ENCODE measurements around the gene KDM4B. TPM values are rescaled to one million over a fixed set of nuclear protein-coding genes. Genes with fewer than 3 reads are reported as not detected.

Gene KDM4B
- total and polyA plus RNA-seq, 10 of the 15 experiments (the other 5 are each of a cell fraction or from before 2014, with no cell fraction given): 0.47 to 49.6 (median 16.2) TPM

DNA sequence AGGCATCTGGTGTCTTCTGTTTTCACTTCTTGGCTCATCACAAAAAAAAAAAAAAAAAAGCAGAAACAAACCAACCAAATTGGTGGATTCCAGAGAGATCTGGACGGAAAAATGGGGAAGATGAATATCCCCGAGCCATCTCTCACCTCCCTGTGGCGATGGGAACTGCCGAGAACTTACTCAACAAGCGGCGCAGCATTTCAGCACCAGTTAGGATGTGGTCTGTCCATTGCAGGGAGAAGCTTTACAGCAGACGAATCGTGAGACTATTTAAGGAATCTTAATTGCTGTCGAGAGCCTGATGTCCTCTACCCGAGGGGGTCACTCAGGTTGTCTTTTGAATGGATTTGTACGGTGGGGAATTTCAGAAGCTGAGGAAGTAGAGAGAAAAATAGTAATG is 17.3 kb upstream of the KDM4B start (continued):
- no peak for TF ChIP-seq NFIC (IDR thresholded peaks at IDR 0.05; ENCODE audit: low read depth, low read length)
- TF ChIP-seq FOXK2 (IDR thresholded peaks at IDR 0.05): no peak
- TF ChIP-seq SPI1 (IDR thresholded peaks at IDR 0.05; ENCODE audit: borderline replicate concordance, insufficient read depth, low read depth, low read length): no peak
- TF ChIP-seq MXI1 (IDR thresholded peaks at IDR 0.05; ENCODE audit: low read depth, low read length): no peak
- no peak for TF ChIP-seq ZNF384 (IDR thresholded peaks at IDR 0.05; ENCODE audit: borderline replicate concordance, low read depth, low read length)
- TF ChIP-seq EZH2 (IDR thresholded peaks at IDR 0.05; ENCODE audit: borderline replicate concordance, control insufficient read depth, low read depth, low read length): no peak

DNA sequence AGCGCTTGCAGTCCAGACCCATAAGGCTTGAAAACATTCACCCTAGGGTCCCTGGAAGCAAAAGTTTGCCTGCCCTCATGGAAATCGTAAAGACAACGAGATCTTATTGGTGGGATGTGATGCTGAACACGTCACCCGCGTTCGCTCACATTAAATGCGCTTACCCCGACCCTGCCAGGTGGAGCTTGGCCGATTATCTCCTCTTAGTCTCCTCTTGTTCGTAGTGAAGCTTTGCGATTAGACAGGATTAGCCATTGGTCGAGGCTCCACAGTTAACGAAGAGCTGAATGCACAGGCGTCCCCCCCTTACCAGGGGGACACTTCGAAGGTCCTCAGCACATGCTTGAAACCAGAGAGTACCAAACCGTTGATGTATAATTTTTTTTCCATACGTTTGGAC is 16.0 kb upstream of the KDM4B start:
- 94% methylated on average over 18 of the region's 18 CpGs for WGBS (ENCODE audit: insufficient coverage, insufficient replicate concordance, low lambda C conversion rate, missing lambda C conversion rate)
- Histone ChIP-seq H3K4me1 (ENCODE audit: control insufficient read depth, insufficient read depth, low read length) (no peaks in the 10 kb centered on the region), H3K27ac (ENCODE audit: control insufficient read depth, insufficient read depth) (no peak overlapping the region), H3K36me3 (ENCODE audit: control insufficient read depth in 2 of 2, insufficient read depth in 2 of 2, low read length in 1 of 2) (peaks cover 12 to 34% of the 10 kb centered on the region in 2 experiments; a peak in 3 of 4 replicates), H3K9ac (ENCODE audit: control insufficient read depth, insufficient read depth, low read length) (no peak overlapping the region), H4K20me1 (ENCODE audit: control insufficient read depth, insufficient read depth) (no peaks in the 10 kb centered on the region), H3K4me2 (ENCODE audit: control insufficient read depth, insufficient read depth) (no peak overlapping the region), H3K27me3 (replicated peaks in 1 of 2; ENCODE audit: control insufficient read depth in 2 of 2, insufficient read depth in 2 of 2, low read length in 1 of 2) (no peaks in the 10 kb centered on the region), H3K79me2 (ENCODE audit: control insufficient read depth, insufficient read depth, low read length) (no peaks in the 10 kb centered on the region), H2AFZ (ENCODE audit: control insufficient read depth, low read depth, low read length) (no peak overlapping the region), H3K9me3 (replicated peaks; ENCODE audit: control insufficient read depth, insufficient read depth, low read length) (no peaks in the 10 kb centered on the region), H3K4me3 (no peak overlapping the region)
- FAIRE-seq: no peak
- CTCF ChIA-PET: no interaction called here
- in situ Hi-C loops (cut with MboI): no loop called here
- POLR2A ChIA-PET: no interaction called here
- SMC1A ChIA-PET (ENCODE audit: uncharacterized antibody, unreplicated experiment): no interaction called here
- no peak for DNase-seq (ENCODE audit: low read depth, low spot score)
- intact Hi-C loops (cut with micrococcal nuclease; ENCODE audit: unreplicated experiment): no loop called here
- ATAC-seq: no peak
- no TSS peak for BruUV-seq (replicated peaks)
- RAD21 ChIA-PET (ENCODE audit: unreplicated experiment): no interaction called here
- TF ChIP-seq CREM (IDR thresholded peaks at IDR 0.05; ENCODE audit: low read depth) (no peak), FOS (IDR thresholded peaks at IDR 0.05; ENCODE audit: borderline replicate concordance, extremely low read depth, insufficient read length) (no peak), ZBED1 (IDR thresholded peaks at IDR 0.05; ENCODE audit: borderline replicate concordance) (no peak), TCF3 (IDR thresholded peaks at IDR 0.05; ENCODE audit: borderline replicate concordance, insufficient read depth, low read depth, low read length) (no peak), RUNX3 (IDR thresholded peaks at IDR 0.05; ENCODE audit: low read length) (no peak), ZNF384 (IDR thresholded peaks at IDR 0.05; ENCODE audit: borderline replicate concordance, low read depth, low read length) (no peak)
- TF ChIP-seq, protein P1, sequence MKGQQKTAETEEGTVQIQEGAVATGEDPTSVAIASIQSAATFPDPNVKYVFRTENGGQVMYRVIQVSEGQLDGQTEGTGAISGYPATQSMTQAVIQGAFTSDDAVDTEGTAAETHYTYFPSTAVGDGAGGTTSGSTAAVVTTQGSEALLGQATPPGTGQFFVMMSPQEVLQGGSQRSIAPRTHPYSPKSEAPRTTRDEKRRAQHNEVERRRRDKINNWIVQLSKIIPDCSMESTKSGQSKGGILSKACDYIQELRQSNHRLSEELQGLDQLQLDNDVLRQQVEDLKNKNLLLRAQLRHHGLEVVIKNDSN (IDR thresholded peaks at IDR 0.05; ENCODE audit: borderline replicate concordance, extremely low read length, insufficient read depth, low read depth, low read length): no peak
- TF ChIP-seq, protein P2, sequence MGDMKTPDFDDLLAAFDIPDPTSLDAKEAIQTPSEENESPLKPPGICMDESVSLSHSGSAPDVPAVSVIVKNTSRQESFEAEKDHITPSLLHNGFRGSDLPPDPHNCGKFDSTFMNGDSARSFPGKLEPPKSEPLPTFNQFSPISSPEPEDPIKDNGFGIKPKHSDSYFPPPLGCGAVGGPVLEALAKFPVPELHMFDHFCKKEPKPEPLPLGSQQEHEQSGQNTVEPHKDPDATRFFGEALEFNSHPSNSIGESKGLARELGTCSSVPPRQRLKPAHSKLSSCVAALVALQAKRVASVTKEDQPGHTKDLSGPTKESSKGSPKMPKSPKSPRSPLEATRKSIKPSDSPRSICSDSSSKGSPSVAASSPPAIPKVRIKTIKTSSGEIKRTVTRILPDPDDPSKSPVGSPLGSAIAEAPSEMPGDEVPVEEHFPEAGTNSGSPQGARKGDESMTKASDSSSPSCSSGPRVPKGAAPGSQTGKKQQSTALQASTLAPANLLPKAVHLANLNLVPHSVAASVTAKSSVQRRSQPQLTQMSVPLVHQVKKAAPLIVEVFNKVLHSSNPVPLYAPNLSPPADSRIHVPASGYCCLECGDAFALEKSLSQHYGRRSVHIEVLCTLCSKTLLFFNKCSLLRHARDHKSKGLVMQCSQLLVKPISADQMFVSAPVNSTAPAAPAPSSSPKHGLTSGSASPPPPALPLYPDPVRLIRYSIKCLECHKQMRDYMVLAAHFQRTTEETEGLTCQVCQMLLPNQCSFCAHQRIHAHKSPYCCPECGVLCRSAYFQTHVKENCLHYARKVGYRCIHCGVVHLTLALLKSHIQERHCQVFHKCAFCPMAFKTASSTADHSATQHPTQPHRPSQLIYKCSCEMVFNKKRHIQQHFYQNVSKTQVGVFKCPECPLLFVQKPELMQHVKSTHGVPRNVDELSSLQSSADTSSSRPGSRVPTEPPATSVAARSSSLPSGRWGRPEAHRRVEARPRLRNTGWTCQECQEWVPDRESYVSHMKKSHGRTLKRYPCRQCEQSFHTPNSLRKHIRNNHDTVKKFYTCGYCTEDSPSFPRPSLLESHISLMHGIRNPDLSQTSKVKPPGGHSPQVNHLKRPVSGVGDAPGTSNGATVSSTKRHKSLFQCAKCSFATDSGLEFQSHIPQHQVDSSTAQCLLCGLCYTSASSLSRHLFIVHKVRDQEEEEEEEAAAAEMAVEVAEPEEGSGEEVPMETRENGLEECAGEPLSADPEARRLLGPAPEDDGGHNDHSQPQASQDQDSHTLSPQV (IDR thresholded peaks at IDR 0.05): no peak
- TF ChIP-seq, protein P3, sequence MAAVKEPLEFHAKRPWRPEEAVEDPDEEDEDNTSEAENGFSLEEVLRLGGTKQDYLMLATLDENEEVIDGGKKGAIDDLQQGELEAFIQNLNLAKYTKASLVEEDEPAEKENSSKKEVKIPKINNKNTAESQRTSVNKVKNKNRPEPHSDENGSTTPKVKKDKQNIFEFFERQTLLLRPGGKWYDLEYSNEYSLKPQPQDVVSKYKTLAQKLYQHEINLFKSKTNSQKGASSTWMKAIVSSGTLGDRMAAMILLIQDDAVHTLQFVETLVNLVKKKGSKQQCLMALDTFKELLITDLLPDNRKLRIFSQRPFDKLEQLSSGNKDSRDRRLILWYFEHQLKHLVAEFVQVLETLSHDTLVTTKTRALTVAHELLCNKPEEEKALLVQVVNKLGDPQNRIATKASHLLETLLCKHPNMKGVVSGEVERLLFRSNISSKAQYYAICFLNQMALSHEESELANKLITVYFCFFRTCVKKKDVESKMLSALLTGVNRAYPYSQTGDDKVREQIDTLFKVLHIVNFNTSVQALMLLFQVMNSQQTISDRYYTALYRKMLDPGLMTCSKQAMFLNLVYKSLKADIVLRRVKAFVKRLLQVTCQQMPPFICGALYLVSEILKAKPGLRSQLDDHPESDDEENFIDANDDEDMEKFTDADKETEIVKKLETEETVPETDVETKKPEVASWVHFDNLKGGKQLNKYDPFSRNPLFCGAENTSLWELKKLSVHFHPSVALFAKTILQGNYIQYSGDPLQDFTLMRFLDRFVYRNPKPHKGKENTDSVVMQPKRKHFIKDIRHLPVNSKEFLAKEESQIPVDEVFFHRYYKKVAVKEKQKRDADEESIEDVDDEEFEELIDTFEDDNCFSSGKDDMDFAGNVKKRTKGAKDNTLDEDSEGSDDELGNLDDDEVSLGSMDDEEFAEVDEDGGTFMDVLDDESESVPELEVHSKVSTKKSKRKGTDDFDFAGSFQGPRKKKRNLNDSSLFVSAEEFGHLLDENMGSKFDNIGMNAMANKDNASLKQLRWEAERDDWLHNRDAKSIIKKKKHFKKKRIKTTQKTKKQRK (IDR thresholded peaks at IDR 0.05; ENCODE audit: low read depth, low read length): no peak

Measured in GM12878 (cell line).